GM19099 (cell line): ENCODE data around the gene HOXB5.
A peak's percentile ranks its signal among the peaks of the same experiment; 100 is the strongest.

Source experiments
- POLR2A ChIP-seq: IDR thresholded peaks from 3 replicates; pipeline ENCODE4 v1.6.1; 2011; ENCODE audit warnings: low read depth; ENCODE audit not compliant: insufficient read length; ENCODE audit errors: extremely low read depth

The HOXB5 gene

GRCh38 chr17:48583708-48584222 is 9.8 kb downstream of the HOXB5 start:
- no peak for TF ChIP-seq POLR2A

GRCh38 chr17:48582750-48583069 is 10.9 kb downstream of the HOXB5 start:
- TF ChIP-seq POLR2A: no peak

- no peak for TF ChIP-seq POLR2A
Observed at GRCh38 chr17:48579760-48580554, 13.6 kb downstream of the HOXB5 start.

GRCh38 chr17:48579471-48579759 is 14.2 kb downstream of the HOXB5 start:
- no peak for TF ChIP-seq POLR2A

GRCh38 chr17:48578616-48579470 is 14.7 kb downstream of the HOXB5 start:
- no peak for TF ChIP-seq POLR2A

GRCh38 chr17:48577946-48578615 is 15.5 kb downstream of the HOXB5 start, which contains the start of gene HOXB4:
TSS of gene HOXB4 (minus strand) at chr17:48578350. CDS start at chr17:48578319, 31 bp downstream.
- TF ChIP-seq POLR2A: peak; percentile 45

GRCh38 chr17:48577330-48577945 is 16.1 kb downstream of the HOXB5 start:
- TF ChIP-seq POLR2A: no peak

GRCh38 chr17:48576479-48577309 is 16.9 kb downstream of the HOXB5 start:
- no peak for TF ChIP-seq POLR2A

- no peak for TF ChIP-seq POLR2A
Observed at GRCh38 chr17:48575673-48576478, 17.7 kb downstream of the HOXB5 start.

- no peak for TF ChIP-seq POLR2A
Observed at GRCh38 chr17:48575066-48575582, 18.5 kb downstream of the HOXB5 start.

- TF ChIP-seq POLR2A: no peak
Observed at GRCh38 chr17:48574505-48575065, 19.0 kb downstream of the HOXB5 start.

GRCh38 chr17:48571826-48572417 is 21.7 kb downstream of the HOXB5 start:
- TF ChIP-seq POLR2A: no peak
